H1 (cell line): Measurements from ENCODE around the gene LIF. TPM values are rescaled to one million over a fixed set of nuclear protein-coding genes. Genes with fewer than 3 reads are reported as not detected.

Experiments used
- CHD7 ChIP-seq: fragments of 300-600 bp; sonication (generic); IDR thresholded peaks from 2 replicates; pipeline ENCODE4 v1.7.1; 2012; ENCODE audit warnings: low read length, moderate library complexity, mild to moderate bottlenecking, inconsistent platforms; ENCODE audit not compliant: insufficient replicate concordance
- CTBP2 ChIP-seq: IDR thresholded peaks from 2 replicates; pipeline ENCODE4 v1.7.0; 2011; ENCODE audit warnings: borderline replicate concordance, mild to moderate bottlenecking, moderate library complexity, mixed read lengths, low read length; ENCODE audit not compliant: insufficient read depth, insufficient read length
- FOSL1 ChIP-seq: IDR thresholded peaks from 2 replicates; pipeline ENCODE4 v1.6.1; 2011; ENCODE audit warnings: mild to moderate bottlenecking, low read depth, low read length, moderate library complexity; ENCODE audit not compliant: insufficient read depth
- KDM4A ChIP-seq: IDR thresholded peaks from one replicate; pipeline ENCODE4 v1.7.1; 2012; ENCODE audit warnings: low read depth, mild to moderate bottlenecking, moderate library complexity, low read length, inconsistent platforms; ENCODE audit not compliant: severe bottlenecking
- POU5F1 ChIP-seq: IDR thresholded peaks from 2 replicates; pipeline ENCODE4 v1.6.1; 2011; ENCODE audit warnings: low read depth, mild to moderate bottlenecking, low read length, moderate library complexity
- SP4 ChIP-seq: IDR thresholded peaks from 2 replicates; pipeline ENCODE4 v1.6.1; 2012; ENCODE audit warnings: low read length, inconsistent platforms
- polyA plus RNA-seq, 7 experiments: library from polyadenylated mRNA; depleted of rRNA in 3 of 7; stranded (reverse) in 5 of 7; unstranded in 2 of 7; fragments of >200 nt in 5 of 7; fragments of 200-250 nt in 2 of 7; gene quantifications; 1 replicate in 5 of 7; 2 replicates in 1 of 7; 4 replicates in 1 of 7; pipeline versions ENCODE4 v1.2.1 to v1.2.3, GENCODE V29; 2011 to 2013; ENCODE audit warnings: missing spikeins in 2 of 7, mixed read lengths in 2 of 7
- total RNA-seq: library from RNA; stranded (reverse); fragmentation: NEBNext Ultra II Directional; extraction: Animal tissue kit (Norgen Biotek cat#: 25700); gene quantifications from 2 replicates; pipeline ENCODE4 v1.2.1, GENCODE V29; 2021
- TF ChIP-seq, protein P1 (sequence below): IDR thresholded peaks from 2 replicates; pipeline ENCODE4 v1.6.1; 2011; ENCODE audit warnings: low read depth, mild to moderate bottlenecking, low read length; ENCODE audit not compliant: insufficient read depth

Gene LIF
- total and polyA plus RNA-seq, 2 of the 8 experiments (the other 6 are each of a cell fraction or from before 2014, with no cell fraction given) = 3.3 to 3.5 TPM

DNA sequence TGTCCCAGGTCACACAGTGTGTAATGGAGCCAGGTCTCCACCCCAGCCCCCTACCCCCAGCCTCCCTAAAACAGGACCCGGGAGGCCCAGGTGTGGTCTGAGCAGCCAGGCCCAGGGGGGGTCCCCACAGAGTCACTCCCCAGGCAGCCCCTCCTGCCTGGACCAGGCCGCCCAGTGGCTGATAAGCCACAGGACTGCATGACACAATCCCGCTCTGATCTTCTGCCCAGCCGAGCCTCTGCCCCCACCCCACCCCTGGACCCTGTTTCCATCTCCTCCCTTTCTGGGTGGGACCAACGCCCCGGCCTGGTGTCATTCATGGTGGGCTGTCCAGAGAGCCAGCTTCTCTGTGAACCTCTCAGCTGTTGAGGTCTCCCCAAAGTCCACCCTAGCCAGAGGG lies 7.8 kb upstream of the LIF start (continued):
- no peak for TF ChIP-seq CHD7
- no peak for TF ChIP-seq POU5F1
- TF ChIP-seq KDM4A = no peak
- no peak for TF ChIP-seq FOSL1
- TF ChIP-seq SP4 = no peak
- no peak for TF ChIP-seq CTBP2
- TF ChIP-seq, protein P1, sequence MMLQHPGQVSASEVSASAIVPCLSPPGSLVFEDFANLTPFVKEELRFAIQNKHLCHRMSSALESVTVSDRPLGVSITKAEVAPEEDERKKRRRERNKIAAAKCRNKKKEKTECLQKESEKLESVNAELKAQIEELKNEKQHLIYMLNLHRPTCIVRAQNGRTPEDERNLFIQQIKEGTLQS = no peak
- TF ChIP-seq, all 59 proteins: peak for 0
